ENCODE results near the gene NTN1.

GRCh38 chr17:9183306-9183705, 162.0 kb downstream of the NTN1 start:
- TF ChIP-seq POLR2A (IDR thresholded peaks at IDR 0.05) = no peak
- no peak for TF ChIP-seq CTCF (IDR thresholded peaks at IDR 0.05)

Measured in heart left ventricle (tissue), 13 donors.